ENCODE measurements around the gene FAIM2. TPM values are rescaled to one million over a fixed set of nuclear protein-coding genes. Genes with fewer than 3 reads are reported as not detected.

Gene FAIM2
- total RNA-seq, 3 donors from 2014 or later = 0.67 to 12.9 (median 2.5) TPM

GRCh38 chr12:49878021-49878420, 25.7 kb downstream of the FAIM2 start:
- TF ChIP-seq, protein P1, sequence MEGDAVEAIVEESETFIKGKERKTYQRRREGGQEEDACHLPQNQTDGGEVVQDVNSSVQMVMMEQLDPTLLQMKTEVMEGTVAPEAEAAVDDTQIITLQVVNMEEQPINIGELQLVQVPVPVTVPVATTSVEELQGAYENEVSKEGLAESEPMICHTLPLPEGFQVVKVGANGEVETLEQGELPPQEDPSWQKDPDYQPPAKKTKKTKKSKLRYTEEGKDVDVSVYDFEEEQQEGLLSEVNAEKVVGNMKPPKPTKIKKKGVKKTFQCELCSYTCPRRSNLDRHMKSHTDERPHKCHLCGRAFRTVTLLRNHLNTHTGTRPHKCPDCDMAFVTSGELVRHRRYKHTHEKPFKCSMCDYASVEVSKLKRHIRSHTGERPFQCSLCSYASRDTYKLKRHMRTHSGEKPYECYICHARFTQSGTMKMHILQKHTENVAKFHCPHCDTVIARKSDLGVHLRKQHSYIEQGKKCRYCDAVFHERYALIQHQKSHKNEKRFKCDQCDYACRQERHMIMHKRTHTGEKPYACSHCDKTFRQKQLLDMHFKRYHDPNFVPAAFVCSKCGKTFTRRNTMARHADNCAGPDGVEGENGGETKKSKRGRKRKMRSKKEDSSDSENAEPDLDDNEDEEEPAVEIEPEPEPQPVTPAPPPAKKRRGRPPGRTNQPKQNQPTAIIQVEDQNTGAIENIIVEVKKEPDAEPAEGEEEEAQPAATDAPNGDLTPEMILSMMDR (IDR thresholded peaks at IDR 0.05) = no peak
- no peak for ATAC-seq
- H3K4me3 ChIP-seq = no peak overlapping the region
- intact Hi-C loops (cut with DNase I, micrococcal nuclease) = no loop called here
- no peaks in the 10 kb centered on the region for H3K36me3 ChIP-seq (ENCODE audit: low read depth)
- H3K4me1 ChIP-seq (ENCODE audit: low read depth) = no peaks in the 10 kb centered on the region
- DNase-seq = no peak
- no peaks in the 10 kb centered on the region for H3K9me3 ChIP-seq

GRCh38 chr12:49877066-49877465, 26.6 kb downstream of the FAIM2 start:
- DNase-seq (no peak), ATAC-seq (no peak)
- TF ChIP-seq, protein P1 (IDR thresholded peaks at IDR 0.05) = no peak

DNA sequence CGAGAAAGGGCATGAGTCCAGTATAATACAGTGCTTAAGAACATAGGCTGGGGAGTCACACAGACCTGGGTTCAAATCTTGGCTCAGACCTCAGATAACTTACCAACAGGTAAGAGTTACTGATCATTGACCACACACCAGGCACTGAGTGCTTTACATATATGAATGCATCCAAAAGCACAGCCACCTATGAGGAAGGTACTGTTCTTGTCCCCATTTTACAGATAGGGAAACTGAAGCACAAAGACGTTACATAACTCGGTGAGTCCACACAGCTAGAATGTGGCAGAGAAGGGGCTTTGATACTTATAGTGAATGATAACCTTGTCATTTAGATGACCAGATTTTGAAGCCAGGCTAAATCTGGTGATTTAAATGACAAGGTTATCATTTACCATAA, 27.6 kb downstream of the FAIM2 start:
- Histone ChIP-seq H3K9me3 (no peaks in the 10 kb centered on the region), H3K4me1 (ENCODE audit: low read depth) (no peaks in the 10 kb centered on the region), H3K4me3 (no peak overlapping the region), H3K36me3 (ENCODE audit: low read depth) (no peaks in the 10 kb centered on the region)
- ATAC-seq = no peak
- no peak for DNase-seq
- TF ChIP-seq, protein P1 (IDR thresholded peaks at IDR 0.05) = no peak
- intact Hi-C loops (cut with DNase I, micrococcal nuclease) = no loop called here

More at GRCh38 chr12:49877066-49877465, 26.6 kb downstream of the FAIM2 start:
- H3K36me3 ChIP-seq (ENCODE audit: low read depth) = no peaks in the 10 kb centered on the region
- H3K9me3 ChIP-seq = no peaks in the 10 kb centered on the region
- no peaks in the 10 kb centered on the region for H3K4me1 ChIP-seq (ENCODE audit: low read depth)
- intact Hi-C loops (cut with DNase I, micrococcal nuclease) = no loop called here
- H3K4me3 ChIP-seq = no peak overlapping the region

GRCh38 chr12:49875115-49875720, 28.5 kb downstream of the FAIM2 start:
- Histone ChIP-seq H3K4me1 (ENCODE audit: low read depth) (no peaks in the 10 kb centered on the region), H3K4me3 (no peak overlapping the region), H3K9me3 (no peaks in the 10 kb centered on the region), H3K36me3 (ENCODE audit: low read depth) (no peaks in the 10 kb centered on the region)
- intact Hi-C loops (cut with DNase I, micrococcal nuclease) = no loop called here
- TF ChIP-seq, protein P1 (IDR thresholded peaks at IDR 0.05) = no peak
- no peak for ATAC-seq
- DNase-seq = no peak

GRCh38 chr12:49874142-49874897, 29.4 kb downstream of the FAIM2 start:
- Histone ChIP-seq H3K4me3 (no peak overlapping the region), H3K36me3 (ENCODE audit: low read depth) (no peaks in the 10 kb centered on the region), H3K9me3 (no peaks in the 10 kb centered on the region), H3K4me1 (ENCODE audit: low read depth) (no peaks in the 10 kb centered on the region)
- intact Hi-C loops (cut with DNase I, micrococcal nuclease) = no loop called here
- no peak for ATAC-seq
- DNase-seq = no peak
- TF ChIP-seq, protein P1 (IDR thresholded peaks at IDR 0.05) = no peak

All from mucosa of descending colon (tissue), 3 donors.